Measurements from ENCODE around the gene PHLDB2.

The PHLDB2 gene

GRCh38 chr3:111915905-111916304 lies 56.8 kb downstream of the PHLDB2 start:
- no peak for TF ChIP-seq CTCF (IDR thresholded peaks at IDR 0.05; ENCODE audit: low read depth, low read length, missing control alignments)
- no peak overlapping the region for H3K4me3 ChIP-seq (ENCODE audit: low read depth, low read length)
- no peak for DNase-seq (ENCODE audit: low read depth)

- H3K4me3 ChIP-seq (ENCODE audit: low read depth, low read length) = no peak overlapping the region
- no peak for TF ChIP-seq CTCF (IDR thresholded peaks at IDR 0.05; ENCODE audit: low read depth, low read length, missing control alignments)
- DNase-seq (ENCODE audit: low read depth) = no peak
Measured at GRCh38 chr3:111917300-111917699, 58.2 kb downstream of the PHLDB2 start.

- DNase-seq (ENCODE audit: low read depth) = no peak
- no peak overlapping the region for H3K4me3 ChIP-seq (ENCODE audit: low read depth, low read length)
- no peak for TF ChIP-seq CTCF (IDR thresholded peaks at IDR 0.05; ENCODE audit: low read depth, low read length, missing control alignments)
Measured at GRCh38 chr3:111919370-111920065, 60.5 kb downstream of the PHLDB2 start.

GRCh38 chr3:111921181-111921580 lies 62.1 kb downstream of the PHLDB2 start:
- DNase-seq (ENCODE audit: low read depth) = no peak
- no peak overlapping the region for H3K4me3 ChIP-seq (ENCODE audit: low read depth, low read length)
- TF ChIP-seq CTCF (IDR thresholded peaks at IDR 0.05; ENCODE audit: low read depth, low read length, missing control alignments) = no peak

GRCh38 chr3:111923095-111923771 lies 64.2 kb downstream of the PHLDB2 start:
- no peak overlapping the region for H3K4me3 ChIP-seq (ENCODE audit: low read depth, low read length)
- DNase-seq (ENCODE audit: low read depth) = no peak
- TF ChIP-seq CTCF (IDR thresholded peaks at IDR 0.05; ENCODE audit: low read depth, low read length, missing control alignments) = no peak

- DNase-seq (ENCODE audit: low read depth) = no peak
- no peak overlapping the region for H3K4me3 ChIP-seq (ENCODE audit: low read depth, low read length)
- no peak for TF ChIP-seq CTCF (IDR thresholded peaks at IDR 0.05; ENCODE audit: low read depth, low read length, missing control alignments)
Measured at GRCh38 chr3:111923806-111924205, 64.7 kb downstream of the PHLDB2 start.

GRCh38 chr3:111924283-111924682 lies 65.2 kb downstream of the PHLDB2 start:
- DNase-seq (ENCODE audit: low read depth) = no peak
- no peak for TF ChIP-seq CTCF (IDR thresholded peaks at IDR 0.05; ENCODE audit: low read depth, low read length, missing control alignments)
- H3K4me3 ChIP-seq (ENCODE audit: low read depth, low read length) = no peak overlapping the region

Data from GM12864 (cell line).